ENCODE measurements around the gene JHY.

JHY gene

GRCh38 chr11:122995526-122995925 is 113.0 kb downstream of the JHY start:
- H3K9me3 ChIP-seq (ENCODE audit: insufficient read depth, low read length), result no peaks in the 10 kb centered on the region
- no peak overlapping the region for H3K4me3 ChIP-seq (ENCODE audit: insufficient read length, low read depth)
- H3K9ac ChIP-seq (ENCODE audit: insufficient read length, low read depth), result no peak overlapping the region
- peaks cover 2% of the 10 kb centered on the region for H3K27me3 ChIP-seq (ENCODE audit: insufficient read depth, insufficient read length)
- TF ChIP-seq SUZ12 (IDR thresholded peaks at IDR 0.05; ENCODE audit: extremely low read depth, insufficient read depth, insufficient read length) (no peak), ZNF274 (IDR thresholded peaks at IDR 0.05; ENCODE audit: low read depth, low read length) (no peak)
- H3K36me3 ChIP-seq (ENCODE audit: insufficient read depth, insufficient read length, low read length), result no peaks in the 10 kb centered on the region
- DNase-seq (ENCODE audit: low read depth, low spot score), result no peak
- no peaks in the 10 kb centered on the region for H3K4me1 ChIP-seq (ENCODE audit: insufficient read depth, insufficient read length)

DNA sequence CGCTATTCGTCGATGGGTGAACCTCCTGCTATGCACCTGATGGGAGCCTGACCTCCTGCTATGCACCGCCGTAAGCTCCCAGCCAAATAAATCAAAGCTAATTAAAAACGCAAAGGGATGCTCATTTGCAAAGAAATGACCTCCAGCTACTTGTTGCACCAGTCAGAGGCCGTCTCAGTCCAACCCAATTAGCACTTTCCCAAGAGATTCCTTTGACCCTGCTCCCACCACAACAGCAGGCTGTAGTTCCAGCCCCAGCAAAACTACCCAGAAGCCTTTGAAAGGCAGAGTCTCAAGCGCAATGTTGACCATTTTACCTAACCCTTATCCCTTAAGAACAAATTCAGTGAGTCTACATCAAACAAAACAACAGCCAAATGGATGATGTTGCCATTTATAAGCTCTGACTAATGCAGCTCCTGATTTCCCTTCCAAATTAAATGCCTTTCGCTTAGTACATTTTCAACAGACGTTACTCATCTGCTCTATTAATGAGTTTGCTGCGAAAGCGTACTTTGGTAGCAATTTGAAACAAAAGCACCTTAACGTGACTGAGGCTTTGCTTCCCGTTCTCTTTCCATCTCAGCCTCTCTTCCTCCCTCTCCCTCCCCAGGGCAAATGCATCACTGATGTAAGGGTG is 116.3 kb downstream of the JHY start:
- H3K4me1 ChIP-seq (ENCODE audit: insufficient read depth, insufficient read length), result no peaks in the 10 kb centered on the region
- DNase-seq (ENCODE audit: low read depth, low spot score), result no peak
- no peak overlapping the region for H3K9ac ChIP-seq (ENCODE audit: insufficient read length, low read depth)
- no peak for TF ChIP-seq SUZ12 (IDR thresholded peaks at IDR 0.05; ENCODE audit: extremely low read depth, insufficient read depth, insufficient read length)
- TF ChIP-seq ZNF274 (IDR thresholded peaks at IDR 0.05; ENCODE audit: low read depth, low read length), result no peak
- no peak overlapping the region for H3K4me3 ChIP-seq (ENCODE audit: insufficient read length, low read depth)
- H3K9me3 ChIP-seq (ENCODE audit: insufficient read depth, low read length), result no peaks in the 10 kb centered on the region
- H3K27me3 ChIP-seq (ENCODE audit: insufficient read depth, insufficient read length), result peaks cover 5% of the 10 kb centered on the region
- no peaks in the 10 kb centered on the region for H3K36me3 ChIP-seq (ENCODE audit: insufficient read depth, insufficient read length, low read length)

DNA sequence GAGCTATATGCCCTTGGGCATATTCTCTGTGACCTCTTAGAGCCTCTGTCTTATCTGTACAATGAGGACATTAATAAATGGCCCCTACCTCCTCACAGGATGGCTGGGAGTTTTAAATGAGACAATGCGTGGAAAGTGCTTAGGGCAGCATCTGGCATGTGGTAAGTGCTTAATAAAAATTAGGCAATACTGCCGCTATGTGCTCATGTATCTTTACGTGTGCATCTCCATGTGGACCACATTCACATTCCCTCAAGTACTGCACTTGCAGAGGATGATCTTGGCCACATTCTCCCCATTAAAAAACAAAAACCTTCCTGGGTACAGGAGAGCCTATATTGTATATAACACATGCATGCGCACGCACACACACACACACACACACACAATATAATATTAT is 118.2 kb downstream of the JHY start:
- no peak for DNase-seq (ENCODE audit: low read depth, low spot score)
- H3K36me3 ChIP-seq (ENCODE audit: insufficient read depth, insufficient read length, low read length), result no peaks in the 10 kb centered on the region
- H3K9ac ChIP-seq (ENCODE audit: insufficient read length, low read depth), result no peak overlapping the region
- H3K9me3 ChIP-seq (ENCODE audit: insufficient read depth, low read length), result no peaks in the 10 kb centered on the region
- H3K4me3 ChIP-seq (ENCODE audit: insufficient read length, low read depth), result no peak overlapping the region
- H3K27me3 ChIP-seq (ENCODE audit: insufficient read depth, insufficient read length), result peaks cover 5% of the 10 kb centered on the region
- H3K4me1 ChIP-seq (ENCODE audit: insufficient read depth, insufficient read length), result no peaks in the 10 kb centered on the region
- TF ChIP-seq YY1 (IDR thresholded peaks at IDR 0.05; ENCODE audit: insufficient read depth, insufficient read length) (no peak), ZNF274 (IDR thresholded peaks at IDR 0.05; ENCODE audit: low read depth, low read length) (no peak), SUZ12 (IDR thresholded peaks at IDR 0.05; ENCODE audit: extremely low read depth, insufficient read depth, insufficient read length) (no peak)

- Histone ChIP-seq H3K27me3 (ENCODE audit: insufficient read depth, insufficient read length) (no peaks in the 10 kb centered on the region), H3K4me3 (ENCODE audit: insufficient read length, low read depth) (no peak overlapping the region), H3K4me1 (ENCODE audit: insufficient read depth, insufficient read length) (no peaks in the 10 kb centered on the region), H3K36me3 (ENCODE audit: insufficient read depth, insufficient read length, low read length) (no peaks in the 10 kb centered on the region), H3K9ac (ENCODE audit: insufficient read length, low read depth) (no peak overlapping the region), H3K9me3 (ENCODE audit: insufficient read depth, low read length) (no peaks in the 10 kb centered on the region)
- TF ChIP-seq SUZ12 (IDR thresholded peaks at IDR 0.05; ENCODE audit: extremely low read depth, insufficient read depth, insufficient read length), result no peak
- TF ChIP-seq ZNF274 (IDR thresholded peaks at IDR 0.05; ENCODE audit: low read depth, low read length), result no peak
- TF ChIP-seq YY1 (IDR thresholded peaks at IDR 0.05; ENCODE audit: insufficient read depth, insufficient read length), result no peak
- DNase-seq (ENCODE audit: low read depth, low spot score), result peak; percentile 52
These were observed 124.4 kb downstream of the JHY start for GRCh38 chr11:123006860-123007542.
